Stimulated activated CD8-positive, alpha-beta memory T cell treated with anti-CD3 and anti-CD28 coated beads, Interleukin-7, amount 100 ng/mL, for 1 hour (primary cell): ENCODE measurements around the gene BPIFB2.

Experiments used
- DNase-seq, 2 donors: peaks; one replicate each; pipeline ENCODE4 v3.0.0-alpha.2; 2020; ENCODE audit warnings: low read depth in 2 of 2

The BPIFB2 gene

DNA sequence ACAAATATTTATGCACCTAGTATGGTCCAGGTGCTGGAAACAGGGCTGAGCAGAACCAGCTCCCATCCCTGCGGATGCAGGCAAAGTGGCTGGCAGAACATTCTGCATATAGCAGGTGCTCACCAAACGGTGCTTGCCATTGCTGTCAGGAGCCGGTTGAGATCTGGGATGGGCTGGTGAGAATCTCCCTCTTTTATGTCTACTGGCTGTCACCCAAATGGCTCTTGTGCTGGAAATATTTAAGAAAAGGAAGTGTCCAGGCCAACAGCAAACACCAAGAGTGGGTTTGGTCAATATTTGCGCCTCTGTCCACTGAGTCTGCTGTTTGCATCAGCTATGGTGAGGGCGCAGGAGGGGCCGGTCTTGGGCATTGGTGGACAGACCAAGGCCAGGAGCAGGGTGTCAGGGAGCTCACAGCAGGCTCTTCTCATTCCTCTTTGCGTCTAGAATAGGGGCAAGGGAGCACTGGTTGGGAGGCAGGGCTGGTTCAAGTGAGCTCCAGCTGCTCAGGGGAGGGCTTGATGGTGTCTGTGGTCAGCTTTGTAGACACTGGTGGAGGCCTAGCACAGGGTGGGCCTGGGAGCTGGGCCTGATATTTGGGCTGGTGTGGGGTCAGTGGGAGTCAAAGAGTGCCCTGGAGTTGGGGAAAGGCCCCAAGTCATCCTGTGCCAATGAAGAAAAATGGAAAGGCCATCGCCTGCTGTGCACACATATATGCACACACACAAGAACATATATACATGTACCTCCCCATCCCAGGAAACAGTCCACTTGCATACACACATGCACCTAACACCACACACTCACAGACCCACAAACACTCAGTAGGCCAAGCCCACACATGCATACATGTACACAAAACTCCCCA is 1.4 kb upstream of the BPIFB2 start:
- DNase-seq = no peak

DNA sequence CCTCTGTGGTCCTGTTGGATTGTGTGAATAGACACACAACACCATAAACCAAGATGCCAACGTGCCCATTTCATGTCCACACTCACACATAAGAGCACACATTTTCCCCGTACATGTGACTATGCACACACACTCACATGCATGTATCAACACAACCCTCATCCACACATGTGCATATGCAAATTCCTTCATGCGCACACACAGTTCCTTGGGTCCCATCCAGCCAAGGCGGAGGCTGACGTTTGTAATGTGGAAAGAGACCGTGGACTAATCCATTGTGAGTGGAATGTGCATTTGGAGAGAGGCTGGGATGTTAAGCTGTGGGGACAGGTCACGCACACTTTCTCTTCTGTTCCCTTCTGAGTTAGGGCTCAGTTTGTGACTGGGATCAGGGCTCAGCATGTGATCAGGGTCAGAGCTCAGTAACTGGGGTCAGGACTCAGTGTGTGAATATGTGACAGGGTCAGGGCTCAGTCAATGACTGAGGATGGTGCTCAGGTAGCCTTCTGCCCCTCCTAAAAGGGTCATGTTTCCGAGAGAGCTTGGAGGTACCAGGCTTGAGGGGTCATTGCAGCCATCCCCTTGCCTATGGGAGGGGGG is 628 bp upstream of the BPIFB2 start:
- no peak for DNase-seq

DNA sequence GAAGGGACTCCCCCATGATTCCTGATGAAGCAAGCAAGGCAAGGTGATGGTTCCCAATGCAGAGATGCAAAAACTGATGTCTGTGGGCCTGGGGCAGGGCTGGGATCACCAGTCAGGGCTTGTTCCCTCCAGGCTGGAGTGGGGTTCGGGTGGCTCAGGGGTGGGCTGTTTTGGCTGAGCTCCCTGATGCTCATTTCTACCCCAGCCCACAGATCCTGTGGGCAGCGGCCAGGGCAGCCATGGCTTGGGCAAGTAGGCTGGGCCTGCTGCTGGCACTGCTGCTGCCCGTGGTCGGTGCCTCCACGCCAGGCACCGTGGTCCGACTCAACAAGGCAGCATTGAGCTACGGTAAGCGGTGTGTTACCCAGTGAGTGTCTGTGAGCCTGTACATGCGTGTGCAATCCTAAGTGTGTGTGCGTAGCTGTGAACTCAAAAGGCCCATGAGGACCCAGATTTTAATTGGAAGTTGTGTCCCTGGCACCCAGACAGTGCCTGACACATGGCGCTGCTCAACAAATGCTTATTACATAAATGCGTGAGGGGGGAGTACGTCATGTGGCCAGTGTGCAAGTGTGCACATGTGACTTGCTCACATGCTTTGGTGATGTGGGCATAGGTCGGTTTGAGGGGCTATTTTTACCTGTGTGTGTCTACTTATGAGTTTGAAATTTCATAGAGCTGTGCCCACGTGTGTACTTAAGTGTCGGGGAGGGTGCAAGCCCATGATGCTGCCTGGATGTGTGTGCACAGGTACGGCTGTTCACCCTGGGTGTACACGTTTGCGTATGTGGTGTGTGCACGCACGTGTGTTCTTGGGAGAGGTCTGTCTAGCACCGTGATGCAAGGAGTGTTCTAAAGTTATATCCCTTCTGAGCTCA is 1.1 kb downstream of the BPIFB2 start:
- no peak for DNase-seq

DNA sequence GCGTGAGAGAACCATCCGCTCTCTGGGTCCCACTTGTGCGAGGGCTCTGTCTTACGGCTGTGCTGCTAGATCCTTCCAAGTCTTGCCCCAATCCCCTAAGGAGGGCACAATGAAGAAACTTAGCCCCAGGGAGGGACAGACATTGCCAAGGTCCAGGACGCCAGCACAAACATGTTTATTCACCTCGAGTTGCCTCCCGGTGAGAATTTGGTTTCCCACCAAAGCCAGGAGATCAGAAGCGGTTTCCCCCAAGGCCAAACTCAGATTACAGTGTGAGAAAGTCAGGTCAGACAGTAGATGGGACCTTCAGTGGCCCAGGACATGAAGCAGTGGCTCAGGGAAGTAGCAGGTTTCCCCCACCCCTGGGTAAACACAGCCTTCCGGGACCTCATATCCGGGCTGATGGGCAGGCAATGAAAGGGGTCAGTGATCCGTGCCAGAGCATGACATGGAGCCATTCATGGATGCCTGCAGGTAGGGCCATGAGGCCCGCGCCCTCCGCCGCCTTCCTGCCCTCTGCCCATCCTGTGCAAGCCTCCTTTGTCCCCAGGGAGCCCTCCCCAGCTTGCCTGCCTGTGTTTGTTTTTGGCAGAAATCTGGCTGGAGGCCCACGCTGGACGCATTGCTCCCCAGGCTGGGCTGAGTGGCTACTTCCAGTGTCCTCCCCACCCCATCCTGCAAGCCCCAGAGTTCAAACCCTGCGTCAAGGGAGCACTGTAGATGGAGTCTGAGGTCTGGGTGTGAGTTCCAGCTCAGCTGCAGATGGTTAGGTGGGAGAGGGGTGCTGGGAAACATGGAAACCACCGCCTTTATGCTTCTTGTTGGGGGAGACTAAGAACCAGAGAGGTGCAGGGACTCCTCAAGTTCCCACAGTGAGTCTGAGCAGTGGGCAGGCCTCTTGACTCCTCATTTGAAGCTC is 2.0 kb downstream of the BPIFB2 start:
- DNase-seq = no peak

DNA sequence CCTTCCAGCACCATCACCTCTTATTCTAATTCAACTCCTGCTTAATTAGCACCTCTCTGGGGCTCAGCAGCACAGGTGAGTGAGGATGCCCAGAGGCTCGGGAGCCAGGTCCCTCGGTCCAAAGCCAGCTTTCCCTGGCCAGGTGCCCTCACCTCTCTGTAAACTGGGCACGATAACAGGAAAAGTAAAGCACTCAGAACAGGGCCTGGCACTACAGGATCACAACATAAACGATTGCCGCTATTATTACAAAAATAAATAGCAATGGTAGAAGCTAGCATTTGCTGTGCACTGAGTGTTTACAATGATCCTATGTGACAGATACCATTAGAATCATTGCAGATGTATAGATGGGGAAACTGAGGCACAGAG is 2.6 kb downstream of the BPIFB2 start:
- no peak for DNase-seq

DNA sequence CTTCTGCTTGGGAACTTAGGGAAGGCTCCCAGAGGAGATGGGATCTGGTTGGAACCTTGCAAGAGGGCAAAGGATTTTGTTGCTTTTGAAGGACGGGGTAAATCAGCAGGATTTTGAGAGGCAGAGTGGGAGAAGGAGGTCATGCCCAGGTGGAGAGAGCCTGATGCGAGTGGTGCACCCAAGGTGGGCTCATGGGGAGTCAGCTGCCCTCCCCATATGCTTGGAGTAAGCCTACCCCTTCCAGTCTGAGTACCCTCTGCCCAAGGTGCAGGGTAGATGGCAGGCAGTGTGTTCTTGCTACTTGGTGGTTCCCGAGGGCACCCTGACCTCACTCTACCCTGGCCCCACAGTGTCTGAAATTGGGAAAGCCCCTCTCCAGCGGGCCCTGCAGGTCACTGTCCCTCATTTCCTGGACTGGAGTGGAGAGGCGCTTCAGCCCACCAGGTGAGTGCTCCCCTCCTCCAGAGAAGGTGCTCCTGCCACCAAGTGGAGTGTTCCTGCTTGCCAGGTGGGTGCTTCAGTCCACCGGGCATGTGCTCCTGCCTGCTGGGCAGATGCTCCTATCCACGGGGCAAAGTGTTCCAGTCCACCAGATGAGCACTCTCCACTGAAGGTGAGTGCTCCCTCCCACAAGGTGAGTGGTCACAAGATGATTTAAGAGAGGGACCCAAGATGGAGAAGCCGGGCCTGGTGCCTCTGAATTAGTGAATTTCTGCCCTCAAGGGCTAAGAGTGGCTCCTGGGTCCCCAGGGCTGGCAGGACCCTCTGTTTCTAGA is 3.4 kb downstream of the BPIFB2 start:
- DNase-seq = no peak

DNA sequence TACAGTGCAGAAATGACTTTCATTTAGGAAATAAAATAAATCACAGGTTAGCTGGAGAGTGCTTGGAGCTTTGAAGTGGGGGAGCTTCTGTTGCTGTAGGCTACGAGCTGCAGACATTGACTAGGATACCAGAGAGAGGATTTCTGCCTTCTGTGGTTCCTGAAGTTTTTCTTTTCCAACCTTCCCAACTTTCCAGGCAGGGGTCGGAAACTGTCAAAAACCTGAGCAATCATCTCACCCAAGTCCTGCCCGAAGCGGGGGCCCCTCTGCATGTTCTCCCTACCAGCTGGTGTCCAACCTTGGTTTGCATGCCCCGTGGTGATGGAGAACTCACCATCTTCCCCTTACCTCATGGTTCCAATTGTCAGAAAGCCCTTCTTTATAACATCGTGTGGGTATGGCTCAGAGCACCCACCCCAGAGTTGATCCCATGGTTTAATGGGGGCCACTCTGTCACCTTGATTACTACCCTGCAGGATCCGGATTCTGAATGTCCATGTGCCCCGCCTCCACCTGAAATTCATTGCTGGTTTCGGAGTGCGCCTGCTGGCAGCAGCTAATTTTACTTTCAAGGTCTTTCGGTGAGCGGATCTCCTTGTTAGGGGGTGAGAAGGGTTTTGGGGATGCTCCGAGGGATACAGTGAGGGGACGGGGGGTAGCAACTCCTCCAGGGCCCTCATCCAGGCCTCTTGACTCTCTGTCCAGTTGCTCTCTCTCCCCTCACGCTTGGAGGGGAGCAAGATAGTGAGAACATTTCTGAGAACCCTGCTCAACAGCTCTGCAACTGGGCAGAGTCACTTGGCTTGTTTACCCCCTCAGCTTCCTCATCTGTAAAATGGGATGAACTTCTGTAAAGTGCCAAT is 5.1 kb downstream of the BPIFB2 start:
- no peak for DNase-seq

DNA sequence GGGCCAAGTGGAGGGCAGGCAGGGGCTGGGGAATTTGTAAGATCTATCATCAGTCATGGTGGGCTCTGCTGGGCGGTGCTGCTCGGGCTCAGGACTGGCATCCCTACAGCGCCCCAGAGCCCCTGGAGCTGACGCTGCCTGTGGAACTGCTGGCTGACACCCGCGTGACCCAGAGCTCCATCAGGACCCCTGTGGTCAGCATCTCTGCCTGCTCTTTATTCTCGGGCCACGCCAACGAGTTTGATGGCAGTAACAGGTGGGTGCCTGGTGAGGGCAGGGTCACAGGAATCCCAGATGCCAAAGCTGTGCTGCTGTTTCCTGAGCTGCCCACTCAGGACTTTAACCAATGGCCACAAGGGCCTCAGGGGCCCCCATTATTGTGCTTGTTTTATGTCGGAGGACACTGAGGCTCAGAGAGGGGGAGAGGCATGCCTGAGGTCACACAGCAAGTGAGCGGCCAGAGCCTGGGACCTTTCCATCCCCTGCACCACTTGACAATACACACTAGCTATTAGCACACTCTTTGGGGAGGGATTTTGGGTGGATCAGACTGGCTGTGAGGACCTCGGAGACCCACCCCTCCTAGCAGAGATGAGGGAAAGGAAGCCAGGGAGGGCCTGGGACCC is 6.3 kb downstream of the BPIFB2 start:
- DNase-seq = no peak

DNA sequence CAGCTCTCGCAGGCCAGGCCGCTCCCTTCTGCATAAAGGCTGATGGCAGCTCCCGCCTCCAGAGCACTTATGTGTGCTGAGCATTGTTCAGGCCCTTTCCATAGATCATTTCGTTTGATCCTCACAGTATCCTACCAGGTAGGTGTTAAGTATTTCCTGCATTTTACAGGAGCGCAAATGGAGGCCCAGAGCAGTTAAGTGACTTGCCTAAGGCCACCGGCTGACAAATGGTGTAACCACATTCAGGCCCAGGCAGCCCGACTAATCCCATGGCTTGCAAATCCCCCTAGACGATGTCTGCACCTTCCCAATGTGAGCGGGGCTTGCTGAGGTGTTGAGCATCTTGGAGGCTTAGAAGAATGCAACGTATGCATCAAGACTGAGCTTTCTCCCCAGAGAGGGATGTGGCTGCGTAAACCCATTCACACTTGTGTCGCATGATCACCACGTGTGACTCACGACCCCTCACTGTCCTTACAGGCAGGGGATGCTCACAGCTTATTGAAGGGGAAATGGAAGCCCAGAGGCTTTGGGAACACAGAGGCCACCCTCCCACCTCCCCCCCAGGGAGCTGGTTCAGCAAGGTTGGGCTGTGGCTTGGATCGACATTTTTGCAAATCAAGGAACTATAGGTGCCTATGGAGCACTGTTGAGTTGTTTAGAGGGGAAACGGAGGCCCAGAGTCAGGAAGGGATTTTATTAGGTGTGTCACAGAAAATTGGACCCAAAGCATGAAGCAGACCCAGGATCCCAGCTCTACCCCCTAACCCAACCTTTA is 7.0 kb downstream of the BPIFB2 start:
- no peak for DNase-seq

DNA sequence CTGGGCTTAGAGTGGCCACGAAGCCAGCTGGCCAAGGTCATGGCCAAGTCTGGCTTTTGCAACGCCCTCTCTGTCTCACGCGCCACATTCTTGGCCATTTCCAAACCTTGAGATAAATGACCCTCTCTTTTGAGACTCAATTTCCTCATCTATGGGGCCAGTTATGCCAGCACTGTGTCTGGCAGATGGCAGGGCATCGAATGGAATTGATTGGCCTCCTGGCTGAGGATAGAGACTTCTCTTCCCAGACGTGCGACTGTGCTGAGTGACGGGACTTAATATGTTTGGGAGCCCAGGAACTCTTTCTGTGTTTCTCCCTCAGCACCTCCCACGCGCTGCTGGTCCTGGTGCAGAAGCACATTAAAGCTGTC is 7.6 kb downstream of the BPIFB2 start:
- DNase-seq = no peak

DNA sequence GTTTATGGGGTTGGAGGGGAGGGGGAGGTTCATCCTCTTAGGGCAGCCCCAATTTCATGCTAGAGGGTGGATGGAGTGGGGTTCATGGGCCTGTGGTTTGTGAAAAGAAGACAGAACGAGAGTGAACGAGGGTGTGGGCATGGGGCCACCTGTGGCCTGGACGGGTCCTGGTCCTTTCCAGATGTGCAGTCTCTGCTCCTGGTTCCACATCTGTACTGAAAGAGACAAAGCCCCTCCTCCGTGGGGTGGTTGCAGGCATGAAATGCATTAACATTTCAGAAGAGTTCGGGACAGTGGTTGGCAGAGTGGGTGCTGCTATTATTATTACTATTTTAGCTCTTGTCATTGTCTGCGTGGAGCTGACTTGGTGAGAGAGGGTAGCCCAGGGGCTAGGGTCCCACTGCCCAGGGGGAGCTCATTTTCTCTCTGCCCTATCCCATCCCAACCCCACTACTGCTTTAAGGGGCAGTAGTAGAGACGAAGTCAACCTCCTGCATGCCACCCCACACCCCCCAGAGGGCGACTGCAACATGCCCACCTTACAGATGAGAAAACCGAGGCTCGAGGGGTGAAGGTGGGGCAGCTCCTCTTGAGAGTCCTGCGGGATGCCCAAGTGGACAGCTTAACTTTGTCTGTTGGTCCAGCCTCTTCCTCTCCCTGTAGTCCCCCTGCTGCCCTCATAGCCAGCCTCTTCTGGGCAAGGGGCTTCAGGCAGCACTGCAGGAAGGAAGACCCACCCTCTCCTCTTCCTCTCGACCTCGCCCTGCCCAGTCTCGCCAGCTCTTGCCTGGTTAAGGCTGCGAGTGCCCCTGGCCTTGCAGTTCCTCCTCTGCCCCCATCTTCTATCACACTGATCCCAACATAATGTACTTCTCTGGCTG is 8.4 kb downstream of the BPIFB2 start:
- no peak for DNase-seq

DNA sequence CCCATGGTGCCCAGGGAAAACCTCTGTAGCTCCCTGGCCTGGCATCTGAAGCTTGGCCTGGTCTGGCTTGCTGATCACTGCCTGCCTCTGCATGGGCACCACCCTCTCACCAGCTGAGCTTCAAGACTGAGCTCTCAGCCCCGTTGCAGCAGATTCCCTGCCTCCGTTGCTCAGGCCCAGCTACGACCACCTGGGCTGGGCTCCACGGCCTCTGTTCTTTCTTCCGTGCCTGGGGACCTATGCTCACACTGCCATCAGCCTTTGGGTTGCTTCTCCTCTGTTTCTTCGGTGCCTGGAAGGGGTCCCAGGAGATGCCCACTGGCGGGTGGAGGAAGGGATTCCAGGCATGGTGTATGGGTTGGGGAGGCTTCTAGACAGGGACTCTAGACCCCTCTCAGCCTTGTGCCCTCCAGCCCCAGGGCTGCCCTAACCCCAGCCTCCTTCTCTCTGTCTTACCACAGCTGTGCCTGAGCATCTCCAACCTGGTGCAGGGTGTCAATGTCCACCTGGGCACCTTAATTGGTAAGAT is 9.1 kb downstream of the BPIFB2 start:
- no peak for DNase-seq

DNA sequence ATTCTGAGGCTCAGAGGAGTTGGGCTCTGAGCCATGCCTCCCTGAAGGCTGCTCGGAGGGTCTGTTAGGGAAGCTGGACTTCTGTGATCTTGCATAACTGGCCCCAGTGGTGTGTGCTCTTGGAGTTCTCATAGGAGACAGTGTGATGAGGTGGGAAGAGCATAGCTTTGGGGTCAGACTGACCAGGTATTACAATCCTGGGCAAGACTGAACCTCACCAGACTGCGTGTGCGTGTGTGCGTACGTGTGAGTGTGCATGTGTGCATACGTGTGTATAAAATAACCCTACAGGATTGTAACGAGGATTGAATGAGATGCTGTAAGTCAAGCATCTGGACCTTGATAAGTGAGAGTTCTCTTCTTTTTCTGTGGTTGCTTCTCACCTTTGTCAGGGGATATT is 10.0 kb downstream of the BPIFB2 start:
- DNase-seq = no peak

DNA sequence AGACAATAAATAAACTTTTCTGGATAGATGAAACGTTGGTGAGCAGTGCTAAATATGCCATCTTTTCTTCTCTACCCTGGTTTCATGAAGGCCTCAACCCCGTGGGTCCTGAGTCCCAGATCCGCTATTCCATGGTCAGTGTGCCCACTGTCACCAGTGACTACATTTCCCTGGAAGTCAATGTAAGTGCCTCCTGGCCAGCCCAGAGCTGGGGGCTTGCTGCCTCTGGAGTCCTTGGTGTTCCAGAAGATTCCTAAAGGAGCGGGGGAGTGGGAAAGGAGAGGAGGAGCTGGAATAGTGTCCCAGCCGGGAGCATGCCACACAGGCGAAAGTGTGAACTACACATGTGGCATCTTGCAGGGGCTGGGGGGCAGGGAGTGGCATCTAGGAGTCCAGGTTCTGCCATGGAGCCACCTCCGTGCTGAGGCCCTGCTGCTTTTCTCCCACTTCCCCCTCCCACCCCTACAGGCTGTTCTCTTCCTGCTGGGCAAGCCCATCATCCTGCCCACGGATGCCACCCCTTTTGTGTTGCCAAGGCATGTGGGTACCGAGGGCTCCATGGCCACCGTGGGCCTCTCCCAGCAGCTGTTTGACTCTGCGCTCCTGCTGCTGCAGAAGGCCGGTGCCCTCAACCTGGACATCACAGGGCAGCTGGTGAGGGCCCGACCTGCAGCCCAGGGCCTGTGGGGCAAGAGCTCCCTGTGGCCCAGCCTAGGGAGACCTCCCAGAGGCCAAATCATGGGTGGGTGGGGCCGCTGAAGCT is 10.8 kb downstream of the BPIFB2 start:
- DNase-seq = no peak

DNA sequence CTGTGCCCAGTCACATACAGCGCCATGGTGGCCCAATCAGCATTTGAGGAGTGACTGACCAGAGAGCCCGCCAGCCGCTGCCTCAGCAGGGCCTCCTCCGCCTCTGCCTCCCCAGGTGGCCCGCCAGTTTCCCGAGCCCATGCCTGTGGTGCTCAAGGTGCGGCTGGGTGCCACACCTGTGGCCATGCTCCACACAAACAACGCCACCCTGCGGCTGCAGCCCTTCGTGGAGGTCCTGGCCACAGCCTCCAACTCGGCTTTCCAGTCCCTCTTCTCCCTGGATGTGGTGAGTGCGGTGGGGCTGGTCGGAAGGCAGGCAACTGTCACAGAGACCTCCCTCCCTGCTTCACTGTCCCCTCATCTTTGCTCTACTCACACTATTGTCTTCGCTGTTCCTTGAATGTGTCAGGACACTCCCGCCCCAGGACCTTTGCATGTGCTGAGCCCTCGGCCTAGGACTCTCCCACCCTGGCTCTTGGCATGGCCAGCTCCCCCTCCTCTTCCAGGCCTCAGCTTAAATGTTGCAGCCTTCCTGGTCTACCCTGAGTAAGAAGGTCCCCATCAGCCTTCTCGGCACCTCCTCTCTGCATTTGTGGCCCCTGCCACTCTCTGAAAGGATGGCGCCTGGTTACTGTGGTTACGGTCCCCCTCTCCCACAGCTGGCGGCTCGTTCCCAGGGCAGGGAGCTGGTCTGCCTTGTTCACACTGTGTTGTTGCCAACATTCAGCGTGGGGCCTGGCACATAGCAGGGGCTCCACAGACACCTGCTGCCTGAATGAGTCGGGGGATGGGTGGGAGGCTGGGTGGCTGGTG is 12.2 kb downstream of the BPIFB2 start:
- DNase-seq = no peak
